OCI-LY1 (cell line): ENCODE results near the gene MANBA.

ENCODE experiments used
- H2AFZ ChIP-seq: fragments of 200-600 bp; sonication (generic), shearing (Covaris generic); 2 replicates; pipeline ENCODE4 v1.6.0; 2014; ENCODE audit warnings: antibody characterized with exemption, mild to moderate bottlenecking, low read length
- H3F3A ChIP-seq: fragments of 200-600 bp; sonication (generic), shearing (Covaris generic); 2 replicates; pipeline ENCODE4 v1.6.0; 2014; ENCODE audit warnings: mild to moderate bottlenecking, antibody characterized with exemption, low read length, moderate library complexity; ENCODE audit not compliant: insufficient read depth
- H3K27ac ChIP-seq: fragments of 200-600 bp; sonication (generic); 2 replicates; pipeline ENCODE4 v1.5.1; 2014; ENCODE audit warnings: low read length, mixed run types, mild to moderate bottlenecking, low read depth; ENCODE audit not compliant: poor library complexity, severe bottlenecking
- H3K27me3 ChIP-seq: fragments of 200-600 bp; sonication (generic); 2 replicates; pipeline ENCODE4 v1.6.0; 2014; ENCODE audit warnings: antibody characterized with exemption, mild to moderate bottlenecking, low read length, moderate library complexity; ENCODE audit not compliant: insufficient read depth
- H3K36me3 ChIP-seq: fragments of 200-600 bp; sonication (generic); 2 replicates; pipeline ENCODE4 v1.6.1; 2014; ENCODE audit warnings: mild to moderate bottlenecking, antibody characterized with exemption, low read length, moderate library complexity, mixed read lengths; ENCODE audit not compliant: insufficient read depth
- H3K4me1 ChIP-seq: fragments of 200-600 bp; sonication (generic); 2 replicates; pipeline ENCODE4 v1.5.1; 2014; ENCODE audit warnings: mild to moderate bottlenecking, low read length, moderate library complexity; ENCODE audit not compliant: insufficient read depth, severe bottlenecking
- H3K4me2 ChIP-seq: fragments of 200-600 bp; sonication (generic), shearing (Covaris generic); 2 replicates; pipeline ENCODE4 v1.6.1; 2014; ENCODE audit warnings: low read length
- H3K4me3 ChIP-seq: fragments of 200-600 bp; sonication (generic); 2 replicates; pipeline ENCODE4 v1.5.1; 2014; ENCODE audit warnings: low read length, low read depth, mild to moderate bottlenecking, mixed read lengths; ENCODE audit not compliant: poor library complexity, severe bottlenecking
- H3K79me2 ChIP-seq: fragments of 200-600 bp; shearing (Covaris generic); 2 replicates; pipeline ENCODE4 v1.6.1; 2016; ENCODE audit warnings: mixed run types, low read length, mixed read lengths; ENCODE audit not compliant: insufficient read depth
- H3K9ac ChIP-seq: fragments of 200-600 bp; sonication (generic), shearing (Covaris generic); 2 replicates; pipeline ENCODE4 v1.6.1; 2014; ENCODE audit warnings: mild to moderate bottlenecking, low read length, mixed read lengths
- H3K9me2 ChIP-seq: fragments of 200-600 bp; sonication (generic), shearing (Covaris generic); 2 replicates; pipeline ENCODE4 v1.6.1; 2014; ENCODE audit warnings: low read depth, mild to moderate bottlenecking, low read length, mixed read lengths
- H3K9me3 ChIP-seq: fragments of 200-600 bp; shearing (Covaris generic); 2 replicates; pipeline ENCODE4 v1.6.1; 2014; ENCODE audit warnings: low read length, mixed read lengths
- H4K20me1 ChIP-seq: fragments of 200-600 bp; sonication (generic), shearing (Covaris generic); 2 replicates; pipeline ENCODE4 v1.6.0; 2016; ENCODE audit warnings: mild to moderate bottlenecking, low read length; ENCODE audit not compliant: insufficient read depth
- CTCF ChIP-seq: fragments of 200-600 bp; sonication (generic), shearing (Covaris generic); IDR thresholded peaks from 2 replicates; pipeline ENCODE4 v1.5.1; 2017; ENCODE audit warnings: mild to moderate bottlenecking, antibody characterized with exemption, low read length, moderate library complexity, mixed read lengths
- EZH2 ChIP-seq: fragments of 200-600 bp; sonication (generic), shearing (Covaris generic); IDR thresholded peaks from 2 replicates; pipeline ENCODE4 v1.8.0; 2017; ENCODE audit warnings: borderline replicate concordance, mixed run types, mild to moderate bottlenecking, antibody characterized with exemption, low read length, moderate library complexity, mixed read lengths

The MANBA gene

GRCh38 chr4:102596532-102596931, 164.2 kb downstream of the MANBA start:
- H3K36me3 ChIP-seq = peaks cover 80% of the 10 kb centered on the region
- H3K9me3 ChIP-seq = no peaks in the 10 kb centered on the region
- H3K9me2 ChIP-seq = no peaks in the 10 kb centered on the region
- no peaks in the 10 kb centered on the region for H3K79me2 ChIP-seq
- H3K27ac ChIP-seq = no peak overlapping the region
- no peaks in the 10 kb centered on the region for H4K20me1 ChIP-seq
- H3K27me3 ChIP-seq = no peaks in the 10 kb centered on the region
- H3K4me1 ChIP-seq = no peaks in the 10 kb centered on the region
- no peaks in the 10 kb centered on the region for H3F3A ChIP-seq
- H2AFZ ChIP-seq = no peak overlapping the region
- no peak overlapping the region for H3K9ac ChIP-seq
- no peak overlapping the region for H3K4me3 ChIP-seq
- no peak overlapping the region for H3K4me2 ChIP-seq
- TF ChIP-seq EZH2 (no peak), CTCF (no peak)

GRCh38 chr4:102594000-102594399, 166.8 kb downstream of the MANBA start:
- Histone ChIP-seq H3K36me3 (peaks cover 78% of the 10 kb centered on the region), H3K4me3 (no peak overlapping the region), H3K9ac (no peak overlapping the region), H3K4me1 (no peaks in the 10 kb centered on the region), H3K9me3 (no peaks in the 10 kb centered on the region), H3K27me3 (no peaks in the 10 kb centered on the region), H3K79me2 (no peaks in the 10 kb centered on the region), H2AFZ (no peak overlapping the region), H3K27ac (no peak overlapping the region), H4K20me1 (no peaks in the 10 kb centered on the region), H3F3A (no peaks in the 10 kb centered on the region), H3K9me2 (no peaks in the 10 kb centered on the region), H3K4me2 (no peak overlapping the region)
- TF ChIP-seq CTCF (no peak), EZH2 (no peak)

GRCh38 chr4:102593147-102593546, 167.6 kb downstream of the MANBA start:
- Histone ChIP-seq H3K4me2 (no peak overlapping the region), H4K20me1 (no peaks in the 10 kb centered on the region), H3K27me3 (no peaks in the 10 kb centered on the region), H3K9me2 (no peaks in the 10 kb centered on the region), H3K79me2 (no peaks in the 10 kb centered on the region), H3K36me3 (peaks cover 78% of the 10 kb centered on the region), H3K9ac (no peak overlapping the region), H3K4me1 (no peaks in the 10 kb centered on the region), H3K4me3 (no peak overlapping the region), H3K27ac (no peak overlapping the region), H3F3A (no peaks in the 10 kb centered on the region), H3K9me3 (no peaks in the 10 kb centered on the region), H2AFZ (no peak overlapping the region)
- no peak for TF ChIP-seq EZH2

GRCh38 chr4:102592256-102592655, 168.5 kb downstream of the MANBA start:
- TF ChIP-seq CTCF = no peak
- no peak for TF ChIP-seq EZH2
- H3K4me2 ChIP-seq = no peak overlapping the region
- no peak overlapping the region for H3K4me3 ChIP-seq
- no peaks in the 10 kb centered on the region for H4K20me1 ChIP-seq
- H2AFZ ChIP-seq = no peak overlapping the region
- no peaks in the 10 kb centered on the region for H3K79me2 ChIP-seq
- H3K9ac ChIP-seq = no peak overlapping the region
- H3K36me3 ChIP-seq = peaks cover 78% of the 10 kb centered on the region
- H3K27me3 ChIP-seq = no peaks in the 10 kb centered on the region
- H3K4me1 ChIP-seq = no peaks in the 10 kb centered on the region
- H3K9me2 ChIP-seq = no peaks in the 10 kb centered on the region
- H3K9me3 ChIP-seq = no peaks in the 10 kb centered on the region
- no peaks in the 10 kb centered on the region for H3F3A ChIP-seq
- no peak overlapping the region for H3K27ac ChIP-seq
